Stimulated activated CD8-positive, alpha-beta memory T cell treated with anti-CD3 and anti-CD28 coated beads, Interleukin-2, amount 100 ng/mL, for 1 hour (primary cell): ENCODE data around the gene FASTKD1.
"Not testable (repeated sequence)": the region's sequence is repeated elsewhere in the genome, so short reads cannot be mapped to it uniquely, and the experiment has no call there.

ENCODE experiments used
- DNase-seq, 2 donors: peaks; one replicate each; pipeline ENCODE4 v3.0.0-alpha.2; 2020; ENCODE audit warnings: low read depth in 2 of 2

The FASTKD1 gene, protein sequence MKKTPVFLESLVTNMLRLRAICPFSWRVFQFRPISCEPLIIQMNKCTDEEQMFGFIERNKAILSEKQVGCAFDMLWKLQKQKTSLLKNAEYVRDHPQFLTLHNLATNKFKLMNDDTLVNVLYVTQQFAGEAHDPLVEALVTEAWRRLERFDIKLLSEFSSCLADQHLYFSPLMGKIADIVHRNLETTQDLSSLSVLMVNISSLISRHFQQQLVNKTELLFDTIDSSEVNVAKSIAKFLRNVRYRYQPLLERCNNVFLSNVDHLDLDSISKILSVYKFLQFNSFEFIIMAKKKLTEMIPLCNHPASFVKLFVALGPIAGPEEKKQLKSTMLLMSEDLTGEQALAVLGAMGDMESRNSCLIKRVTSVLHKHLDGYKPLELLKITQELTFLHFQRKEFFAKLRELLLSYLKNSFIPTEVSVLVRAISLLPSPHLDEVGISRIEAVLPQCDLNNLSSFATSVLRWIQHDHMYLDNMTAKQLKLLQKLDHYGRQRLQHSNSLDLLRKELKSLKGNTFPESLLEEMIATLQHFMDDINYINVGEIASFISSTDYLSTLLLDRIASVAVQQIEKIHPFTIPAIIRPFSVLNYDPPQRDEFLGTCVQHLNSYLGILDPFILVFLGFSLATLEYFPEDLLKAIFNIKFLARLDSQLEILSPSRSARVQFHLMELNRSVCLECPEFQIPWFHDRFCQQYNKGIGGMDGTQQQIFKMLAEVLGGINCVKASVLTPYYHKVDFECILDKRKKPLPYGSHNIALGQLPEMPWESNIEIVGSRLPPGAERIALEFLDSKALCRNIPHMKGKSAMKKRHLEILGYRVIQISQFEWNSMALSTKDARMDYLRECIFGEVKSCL

DNA sequence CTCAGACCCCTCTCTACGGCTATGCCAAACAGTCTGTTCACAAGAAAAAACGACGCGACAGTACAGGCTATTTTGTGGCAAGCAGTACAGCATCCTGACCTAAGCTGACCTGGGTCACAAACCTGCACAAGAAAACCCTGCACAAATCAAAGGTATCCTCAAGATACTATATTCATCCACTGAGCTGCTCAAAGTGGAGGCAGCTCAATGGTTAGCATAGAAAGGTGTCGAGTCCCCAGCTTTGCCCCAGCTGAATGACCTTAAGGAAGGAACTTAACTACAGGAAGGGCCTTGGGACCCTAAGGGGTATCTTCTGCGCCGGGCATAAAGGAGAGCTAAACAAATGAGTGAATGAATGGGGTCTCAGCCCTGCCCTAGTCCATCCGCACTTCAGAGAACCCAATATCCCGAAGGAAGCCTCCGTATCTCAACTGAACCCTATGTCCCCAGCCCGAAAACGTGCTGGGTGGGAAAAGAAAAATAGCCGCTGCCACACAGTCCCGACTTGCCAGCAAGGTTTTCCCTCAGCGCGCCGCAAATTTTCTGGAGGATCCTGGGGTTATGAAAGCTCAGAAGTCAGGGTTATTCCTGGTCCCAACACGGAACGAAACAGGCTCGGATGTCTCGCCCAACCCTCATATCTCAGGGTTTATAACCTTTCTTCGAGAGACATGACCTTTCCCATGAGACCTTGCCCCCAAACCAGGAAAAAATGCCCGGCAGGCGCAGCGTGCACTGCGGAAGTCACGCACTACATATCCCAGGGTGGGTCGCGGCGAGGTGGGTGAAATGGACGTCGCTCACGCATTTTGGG, at the start of gene FASTKD1:
Gene FASTKD1 (minus strand): TSS at position 706 of the 814 bp plus-strand sequence. CDS start 1,836 bp downstream, outside the sequence.
- peak; percentile 58 to 73 for DNase-seq

DNA sequence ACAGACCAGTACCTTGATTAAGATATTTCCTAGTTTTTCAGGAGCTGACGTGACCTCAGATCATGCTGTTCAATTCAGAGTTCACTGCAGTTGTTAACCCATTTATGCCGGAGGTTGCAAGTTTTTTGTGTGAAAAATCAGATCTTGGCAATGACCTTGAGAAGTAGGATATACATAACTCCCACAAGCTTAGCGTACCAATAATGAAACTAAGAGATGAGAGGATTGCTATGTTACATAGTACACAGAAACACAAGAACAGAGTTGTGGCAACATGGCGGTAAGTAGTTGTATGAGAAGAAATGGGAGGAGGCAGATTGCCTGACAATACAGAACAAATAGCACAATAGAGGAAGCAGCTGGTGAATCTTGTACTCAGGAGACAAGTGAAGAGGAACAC, 49.6 kb upstream of the FASTKD1 start:
- DNase-seq: no peak

DNA sequence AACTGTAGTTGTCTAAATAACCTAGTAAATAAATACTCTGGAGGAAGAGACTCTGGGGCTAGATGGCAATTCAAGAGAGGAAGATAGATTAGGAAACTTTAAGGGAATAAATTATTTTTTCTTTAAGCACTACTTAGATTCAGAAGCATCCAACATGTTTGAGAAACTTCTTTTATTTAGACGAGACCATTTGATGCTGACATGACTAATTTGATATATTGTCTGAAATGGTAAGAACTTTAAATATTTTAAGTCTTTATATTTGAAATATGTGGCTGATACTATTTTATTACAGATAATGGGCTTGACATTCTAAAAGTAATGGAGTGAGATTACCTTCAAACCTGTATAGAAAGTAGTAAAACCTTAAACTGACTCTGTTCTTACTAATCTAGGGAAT, 46.8 kb upstream of the FASTKD1 start:
- no peak for DNase-seq

DNA sequence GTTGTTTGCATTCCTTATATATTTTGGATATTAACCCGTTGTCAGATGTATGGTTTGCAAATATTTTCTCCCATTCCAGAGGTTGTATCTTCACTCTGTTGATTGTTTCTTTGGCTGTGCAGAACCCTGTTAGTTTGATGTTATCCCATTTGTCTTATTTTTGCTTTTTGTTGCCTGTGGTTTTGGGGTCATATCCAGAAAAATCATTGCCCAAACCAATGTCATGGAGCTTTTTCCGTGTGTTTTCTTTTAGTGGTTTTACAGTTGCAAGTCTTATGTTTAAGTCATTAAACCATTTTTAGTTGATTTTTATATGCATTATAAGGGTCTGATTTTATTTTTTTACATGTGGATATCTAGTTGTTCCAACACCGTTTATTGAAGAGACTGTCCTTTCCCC, 46.3 kb upstream of the FASTKD1 start:
- DNase-seq: no peak

DNA sequence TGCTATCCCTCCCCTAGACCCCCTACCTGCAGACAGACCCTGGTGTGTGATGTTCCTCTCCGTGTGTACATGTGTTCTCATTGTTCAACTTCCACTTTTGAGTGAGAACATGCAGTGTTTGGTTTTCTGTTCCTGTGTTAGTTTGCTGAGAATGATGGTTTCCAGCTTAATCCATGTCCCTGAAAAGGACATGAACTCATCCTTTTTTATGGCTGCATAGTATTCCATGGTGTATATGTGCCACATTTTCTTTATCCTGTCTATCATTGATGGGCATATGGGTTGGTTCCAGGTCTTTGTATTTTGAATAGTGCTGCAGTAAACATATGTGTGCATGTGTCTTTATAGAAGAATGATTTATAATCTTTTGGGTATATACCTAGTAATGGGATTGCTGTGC, 42.3 kb upstream of the FASTKD1 start:
- not testable (repeated sequence) for DNase-seq

DNA sequence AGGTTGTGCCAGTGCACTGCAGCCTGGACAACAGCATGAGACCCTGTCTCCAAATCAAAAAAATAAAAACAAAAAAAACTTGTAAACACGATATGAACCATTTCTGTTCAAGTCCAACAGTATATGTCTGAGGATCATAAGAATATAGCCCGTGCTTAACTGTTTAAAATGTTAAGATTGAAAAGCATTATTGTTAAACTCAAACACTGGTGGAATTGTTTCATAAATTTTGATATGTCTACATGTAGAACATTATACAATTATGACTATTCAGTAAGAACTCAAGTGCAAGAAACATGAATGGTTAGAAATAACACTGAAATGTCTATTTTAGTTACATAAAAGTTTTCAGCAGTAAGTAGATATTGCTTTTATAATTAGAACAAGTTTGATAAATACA, 40.2 kb upstream of the FASTKD1 start:
- no peak for DNase-seq

DNA sequence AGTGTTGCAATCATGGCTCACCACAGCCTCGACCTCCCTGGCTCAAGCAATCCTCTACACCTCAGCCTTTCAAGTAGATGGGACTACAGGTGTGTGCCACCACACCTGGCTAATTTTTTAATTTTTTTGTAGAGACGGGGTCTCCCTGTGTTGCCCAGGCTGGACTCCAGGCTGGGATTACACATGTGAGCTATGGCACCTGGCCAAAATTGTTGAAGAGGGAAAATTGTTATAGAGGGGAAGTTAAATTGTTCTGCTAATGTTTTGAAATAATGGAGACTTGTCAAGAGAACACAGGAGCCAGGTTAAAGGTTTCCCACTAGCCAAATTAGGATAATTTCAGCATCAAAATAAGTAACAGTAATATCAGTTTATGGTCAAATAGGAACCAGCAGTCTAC, 35.6 kb upstream of the FASTKD1 start:
- no peak for DNase-seq

DNA sequence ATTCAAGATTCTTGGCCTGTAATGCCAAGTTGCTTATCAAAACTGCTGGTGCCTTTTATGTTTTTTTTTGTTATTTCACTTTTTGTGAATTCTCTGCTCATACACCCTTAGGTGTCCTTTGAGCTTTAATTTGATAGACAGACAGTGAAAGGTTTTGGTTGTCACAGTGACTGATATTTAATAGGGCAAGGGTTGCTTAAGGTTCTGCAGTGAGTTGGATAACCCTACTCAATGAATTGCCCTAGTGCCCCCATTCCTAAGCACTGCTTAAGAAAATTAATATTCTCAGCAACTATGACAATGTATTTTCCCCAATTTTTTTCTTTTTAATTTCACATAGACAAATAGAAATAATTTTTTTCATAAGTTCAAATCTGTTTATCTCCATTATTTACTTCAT, 25.9 kb upstream of the FASTKD1 start:
- no peak for DNase-seq

DNA sequence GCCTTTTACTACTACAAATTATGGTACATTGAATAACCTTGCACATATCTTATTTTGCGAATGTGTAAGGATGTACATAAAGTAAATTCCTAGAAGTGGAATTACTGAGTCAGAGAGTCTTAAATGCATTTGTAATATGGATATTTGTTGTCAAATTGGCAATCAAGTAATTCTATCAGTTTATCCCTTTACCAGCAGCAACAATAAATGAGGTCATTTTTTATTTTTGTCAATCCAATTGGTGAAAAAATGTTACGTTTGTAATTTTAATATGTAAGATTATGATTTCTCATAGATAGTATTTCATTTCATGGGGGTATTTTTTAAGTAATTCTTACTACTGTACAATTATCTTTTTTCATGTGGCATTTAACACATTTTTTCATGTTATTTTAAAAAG, 25.3 kb upstream of the FASTKD1 start:
- DNase-seq: no peak

DNA sequence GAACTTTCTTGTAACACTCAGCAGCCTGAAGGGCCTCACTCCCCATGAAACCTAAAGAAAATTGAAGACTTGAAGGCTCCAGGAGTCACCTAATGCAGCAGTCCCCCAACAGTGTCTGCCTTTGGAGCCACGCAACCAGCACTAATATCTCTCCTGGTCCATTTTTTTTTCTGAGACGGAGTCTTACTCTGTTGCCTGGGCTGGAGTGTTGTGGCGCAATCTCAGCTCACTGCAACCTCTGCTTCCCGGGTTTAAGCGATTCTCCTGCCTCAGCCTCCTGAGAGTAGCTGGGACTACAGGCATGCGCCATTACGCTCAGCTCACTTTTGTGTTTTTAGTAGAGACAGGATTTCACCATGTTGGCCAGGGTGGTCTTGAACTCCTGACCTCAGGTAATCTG, 22.9 kb upstream of the FASTKD1 start:
- DNase-seq: not testable (repeated sequence)

DNA sequence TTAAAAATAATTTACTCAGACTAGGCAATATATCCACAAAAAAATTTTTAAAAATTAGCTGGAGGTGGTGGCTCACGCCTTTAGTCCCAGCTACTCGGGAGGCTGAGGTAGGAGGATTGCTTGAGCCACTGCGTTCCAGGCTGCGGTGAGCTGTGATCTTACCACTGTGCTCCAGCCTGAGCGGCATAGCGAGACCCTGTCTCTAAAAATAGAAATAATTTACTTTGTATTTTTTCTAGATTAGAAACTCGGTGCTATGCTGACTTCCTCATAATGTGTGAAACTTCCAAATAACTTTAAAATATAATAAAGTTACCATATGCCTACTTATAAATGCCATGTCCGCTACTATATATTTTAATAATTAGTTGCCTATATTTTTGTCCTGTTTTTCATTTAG, 17.1 kb upstream of the FASTKD1 start:
- DNase-seq: no peak

DNA sequence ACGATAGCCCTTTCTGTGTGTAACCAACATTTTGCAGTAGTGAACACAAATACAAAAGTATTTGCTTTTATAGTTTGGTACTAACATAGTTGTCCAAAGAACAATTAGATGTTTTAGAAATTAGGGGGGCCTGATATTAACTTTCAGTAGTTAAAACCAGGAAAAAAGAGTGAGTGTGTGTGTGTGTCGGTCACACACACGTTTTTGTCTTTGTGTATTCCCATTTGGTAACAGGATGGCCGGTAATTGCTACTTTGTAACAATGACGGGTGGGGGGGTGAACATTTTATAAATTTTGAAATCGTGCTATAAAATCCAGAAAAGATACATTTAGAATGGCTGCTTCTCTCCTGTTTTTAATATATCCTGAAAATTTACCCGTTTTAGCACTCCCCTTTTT, 12.0 kb upstream of the FASTKD1 start:
- DNase-seq: no peak

DNA sequence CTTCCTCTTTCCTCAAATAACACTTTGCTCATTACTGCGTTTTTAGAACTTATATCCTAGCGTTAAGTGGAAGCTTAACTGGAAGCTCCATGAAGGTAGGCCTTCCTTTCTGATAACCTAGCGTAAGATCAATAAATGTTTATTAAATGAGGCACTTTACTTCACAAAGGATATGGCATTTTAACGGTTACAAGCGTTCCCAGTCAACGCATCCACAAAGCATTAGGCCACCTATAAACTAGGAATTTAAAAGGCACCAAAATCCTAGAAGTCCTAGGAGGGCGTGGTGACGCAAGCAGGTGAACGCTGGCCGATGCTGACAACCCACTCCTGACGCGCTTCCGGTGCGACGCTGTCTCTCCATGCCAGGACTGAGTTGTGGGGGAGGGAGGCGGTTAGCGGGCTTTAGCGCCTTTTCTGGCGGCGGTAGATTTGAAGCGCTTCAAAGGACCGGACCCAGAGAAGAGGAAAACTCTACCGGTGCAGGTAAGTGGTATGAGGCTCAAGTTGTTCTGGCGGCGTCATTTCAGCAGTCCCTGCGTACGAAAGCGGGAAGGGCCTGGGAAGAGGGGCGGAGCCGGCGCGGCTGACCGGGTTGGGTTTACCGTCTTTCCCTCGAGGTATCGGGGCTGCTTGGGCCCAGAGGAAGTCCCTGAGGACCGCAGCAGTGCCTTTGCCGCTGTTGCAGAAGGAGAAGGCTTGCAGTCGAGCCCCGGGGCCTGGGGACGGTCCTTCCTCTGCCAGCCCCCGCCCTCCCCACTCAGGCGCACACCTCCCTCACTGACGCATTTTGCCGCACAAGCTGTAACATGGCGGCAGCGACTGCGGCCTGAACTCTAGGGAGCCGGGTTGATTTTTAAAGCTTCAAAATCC, 10.6 kb upstream of the FASTKD1 start, which contains the start of gene PPIG:
Gene PPIG (plus strand): TSS at position 347 of the 873 bp plus-strand sequence. CDS start 19,691 bp downstream, outside the sequence.
- peak; percentile 73 to 77 for DNase-seq

DNA sequence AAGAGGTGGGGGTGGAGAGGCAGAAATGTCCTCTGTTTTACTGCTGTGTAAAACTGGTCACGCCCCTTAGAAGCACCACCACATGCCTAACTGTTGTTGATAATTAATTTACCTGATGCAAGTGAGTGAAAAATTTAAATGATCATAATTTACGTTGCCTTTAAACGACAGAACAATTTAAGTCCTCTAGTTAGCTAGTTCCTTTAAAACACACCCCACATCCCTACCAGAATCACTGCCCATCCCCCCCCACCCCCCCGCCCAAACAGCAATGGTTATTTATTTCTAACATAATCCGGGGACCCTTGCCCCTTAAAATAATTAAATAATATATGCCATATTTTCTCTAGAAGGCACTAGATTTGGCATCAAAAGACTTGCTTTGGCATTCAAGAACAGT, 9.9 kb upstream of the FASTKD1 start:
- no peak for DNase-seq

DNA sequence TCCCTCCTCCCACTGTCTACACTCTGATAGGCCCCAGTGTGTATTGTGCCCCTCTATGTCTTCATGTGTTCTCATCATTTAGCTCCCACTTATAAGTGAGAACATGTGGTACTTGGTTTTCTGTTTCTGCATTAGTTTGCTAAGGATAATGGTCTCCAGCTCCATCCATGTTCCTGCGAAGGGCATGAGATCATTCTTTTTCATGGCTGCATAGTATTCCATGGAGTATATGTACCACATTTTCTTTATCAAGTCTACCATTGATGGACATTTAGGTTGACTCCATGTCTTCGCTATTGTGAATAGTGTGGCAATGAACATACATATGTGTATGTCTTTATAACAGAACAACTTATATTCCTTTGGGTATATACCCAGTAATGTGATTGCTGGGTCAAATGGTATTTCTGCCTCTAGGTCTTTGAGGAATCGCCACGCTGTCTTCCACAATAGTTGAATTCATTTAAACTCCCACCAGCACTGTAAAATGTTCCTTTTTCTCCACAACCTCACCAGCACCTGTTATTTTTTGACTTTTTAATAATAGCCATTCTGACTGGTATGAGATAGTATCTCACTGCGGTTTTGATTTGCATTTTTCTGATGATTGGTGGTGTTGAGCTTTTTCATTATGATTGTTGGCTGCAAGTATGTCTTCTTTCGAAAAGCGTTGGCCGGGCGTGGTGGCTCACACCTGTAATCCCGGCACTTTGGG, 9.0 kb upstream of the FASTKD1 start:
- not testable (repeated sequence) for DNase-seq

DNA sequence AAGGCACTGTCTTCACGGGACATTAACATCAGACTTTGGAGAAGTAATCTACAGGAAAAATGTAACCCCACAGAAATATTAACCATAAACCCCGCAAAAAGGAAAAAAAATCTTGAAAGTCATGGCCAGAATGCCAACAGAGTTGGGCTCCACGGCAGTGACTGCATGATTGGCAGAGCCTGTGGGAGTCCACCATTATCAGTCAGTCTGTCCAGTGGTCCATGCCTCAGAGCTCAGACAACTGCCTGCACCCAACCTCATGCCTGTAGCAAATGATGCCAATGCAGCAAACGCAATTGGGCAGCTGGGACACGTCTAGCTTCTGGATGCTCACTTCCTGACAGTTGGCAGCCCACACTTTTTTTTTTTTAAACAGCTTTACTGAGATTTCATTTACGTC, 5.4 kb upstream of the FASTKD1 start:
- no peak for DNase-seq

DNA sequence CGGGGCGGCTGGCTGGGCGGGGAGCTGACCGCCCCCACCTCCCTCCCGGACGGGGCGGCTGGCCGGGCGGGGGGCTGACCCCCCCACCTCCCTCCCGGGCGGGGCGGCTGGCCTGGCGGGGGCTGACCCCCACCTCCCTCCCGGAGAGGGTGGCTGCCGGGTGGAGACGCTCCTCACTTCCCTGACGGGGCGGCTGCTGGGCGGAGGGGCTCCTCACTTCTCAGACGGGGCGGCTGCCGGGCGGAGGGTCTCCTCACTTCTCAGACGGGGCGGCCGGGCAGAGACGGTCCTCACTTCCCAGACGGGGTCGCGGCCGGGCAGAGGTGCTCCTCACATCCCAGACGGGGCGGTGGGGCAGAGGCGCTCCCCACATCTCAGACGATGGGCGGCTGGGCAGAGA, 1.6 kb upstream of the FASTKD1 start:
- DNase-seq: not testable (repeated sequence)

DNA sequence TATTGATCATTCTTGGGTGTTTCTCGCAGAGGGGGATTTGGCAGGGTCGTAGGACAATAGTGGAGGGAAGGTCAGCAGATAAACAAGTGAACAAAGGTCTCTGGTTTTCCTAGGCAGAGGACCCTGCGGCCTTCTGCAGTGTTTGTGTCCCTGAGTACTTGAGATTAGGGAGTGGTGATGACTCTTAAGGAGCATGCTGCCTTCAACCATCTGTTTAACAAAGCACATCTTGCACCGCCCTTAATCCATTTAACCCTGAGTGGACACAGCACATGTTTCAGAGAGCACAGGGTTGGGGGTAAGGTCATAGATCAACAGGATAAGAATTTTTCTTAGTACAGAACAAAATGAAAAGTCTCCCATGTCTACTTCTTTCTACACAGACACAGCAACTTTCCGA, 874 bp upstream of the FASTKD1 start:
- DNase-seq: not testable (repeated sequence)

DNA sequence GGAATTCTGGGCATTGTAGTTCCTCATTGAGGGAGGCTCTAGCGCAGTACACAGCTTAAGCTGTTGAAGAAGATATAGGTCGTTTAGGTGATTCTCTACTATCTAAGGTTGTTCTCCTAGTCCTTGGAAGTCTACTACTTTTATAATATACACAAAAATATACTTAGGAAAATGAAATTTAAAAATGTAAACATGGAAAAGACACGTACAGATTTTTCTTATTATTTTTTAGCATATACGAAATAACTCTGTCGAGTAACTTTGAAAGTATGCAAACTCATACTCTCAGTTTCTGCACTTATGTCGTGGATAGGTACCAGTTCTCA, 272 bp upstream of the FASTKD1 start:
- no peak for DNase-seq

DNA sequence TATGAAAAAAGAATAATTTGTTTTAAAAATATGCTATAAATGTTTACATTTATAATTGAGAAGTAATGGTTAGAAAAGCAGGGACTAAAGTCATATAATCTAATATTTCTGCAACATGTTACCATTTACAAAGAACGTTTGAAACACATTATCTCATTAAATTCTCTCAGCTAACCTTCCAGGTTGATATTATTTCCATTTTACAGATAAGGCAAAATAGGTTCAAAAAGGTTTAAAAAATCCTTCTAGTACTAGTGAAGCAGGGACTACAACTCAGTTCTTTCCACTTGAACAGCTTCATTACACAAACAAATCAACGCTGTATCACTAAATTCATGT, 875 bp downstream of the FASTKD1 start:
- no peak for DNase-seq

DNA sequence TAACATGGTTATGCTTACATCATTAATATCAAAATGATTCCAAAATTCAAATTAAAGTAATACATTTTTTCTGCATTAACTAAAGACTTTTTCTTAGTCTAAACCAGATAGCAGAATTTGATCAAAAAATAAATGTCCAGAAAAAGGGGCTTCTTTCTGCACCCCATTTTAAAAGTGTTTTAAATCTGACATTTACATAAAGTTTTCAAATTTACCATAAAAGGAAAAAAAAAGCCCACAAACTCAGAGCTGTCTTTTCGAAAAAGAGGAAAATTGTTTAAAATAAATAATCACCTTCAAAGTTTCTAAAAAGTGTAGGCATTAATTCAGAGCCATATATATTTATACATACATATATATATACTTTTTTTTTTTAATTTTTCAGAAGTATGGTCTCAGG, 1.5 kb downstream of the FASTKD1 start:
- no peak for DNase-seq
